HepG2 (cell line): ENCODE measurements around the gene EXTL2. TPM values are rescaled to one million over a fixed set of nuclear protein-coding genes. Genes with fewer than 3 reads are reported as not detected.

Source experiments
- AGO2 ChIP-seq: fragments of 200-400 bp; formaldehyde crosslinking; optimal IDR thresholded peaks from 2 replicates; pipeline ENCODE3; 2017; ENCODE audit warnings: mild to moderate bottlenecking, low read depth, low read length, moderate library complexity
- DMAP1 ChIP-seq: IDR thresholded peaks from 2 replicates; pipeline ENCODE4 v1.6.1; 2016
- HDAC2 ChIP-seq: sonication (generic); formaldehyde crosslinking; IDR thresholded peaks from 2 replicates; pipeline ENCODE4 v1.4.0; 2020; ENCODE audit warnings: missing genetic modification reagents
- MXI1 ChIP-seq: IDR thresholded peaks from 3 replicates; pipeline ENCODE4 v1.6.1; 2012; ENCODE audit warnings: low read depth, low read length, inconsistent platforms, borderline replicate concordance
- NR1H2 ChIP-seq: sonication (generic); formaldehyde crosslinking; IDR thresholded peaks from 2 replicates; pipeline ENCODE4 v1.8.1; 2022; ENCODE audit warnings: low read depth, missing genetic modification reagents, borderline replicate concordance
- POLR2AphosphoS5 ChIP-seq: IDR thresholded peaks from 2 replicates; pipeline ENCODE4 v1.6.1; 2012; ENCODE audit warnings: low read depth, low read length
- RBFOX2 ChIP-seq: fragments of 200-400 bp; formaldehyde crosslinking; IDR thresholded peaks from 2 replicates; pipeline ENCODE4 v1.6.1; 2017; ENCODE audit warnings: low read depth, mild to moderate bottlenecking, low read length
- TBX2 ChIP-seq: sonication (generic); formaldehyde crosslinking; IDR thresholded peaks from 2 replicates; pipeline ENCODE4 v1.5.0; 2020; ENCODE audit warnings: missing genetic modification reagents, mild to moderate bottlenecking, borderline replicate concordance
- WIZ ChIP-seq: sonication (generic); formaldehyde crosslinking; IDR thresholded peaks from 2 replicates; pipeline ENCODE4 v1.5.1; 2020; ENCODE audit warnings: mild to moderate bottlenecking, missing genetic modification reagents
- ZFP36L1 ChIP-seq: sonication (generic); formaldehyde crosslinking; IDR thresholded peaks from 2 replicates; pipeline ENCODE4 v1.8.0; 2022; ENCODE audit warnings: mild to moderate bottlenecking, missing genetic modification reagents, moderate library complexity
- ZNF143 ChIP-seq: sonication (generic); formaldehyde crosslinking; IDR thresholded peaks from 2 replicates; pipeline ENCODE4 v1.4.0; 2020; ENCODE audit warnings: missing genetic modification reagents
- polyA plus RNA-seq, 8 experiments: library from polyadenylated mRNA; depleted of rRNA in 3 of 8; stranded (reverse) in 7 of 8; unstranded in 1 of 8; fragments of >200 nt; fragmentation: Illumina TruSeq in 4 of 8; extraction: Trizol in 4 of 8; gene quantifications; 2 replicates each; pipeline versions ENCODE4 v1.2.1 to v1.2.3, GENCODE V29; 2011 to 2016; ENCODE audit warnings: low read depth in 4 of 8, missing spikeins in 1 of 8, mixed read lengths in 1 of 8; ENCODE audit not compliant: insufficient read depth in 1 of 8
- total RNA-seq, 5 experiments: library from RNA; depleted of rRNA; stranded (reverse); fragments of >200 nt; fragmentation: Illumina TruSeq; extraction: Trizol; gene quantifications; 2 replicates each; pipeline ENCODE4 v1.2.3, GENCODE V29; 2016; ENCODE audit warnings: low read depth in 1 of 5
- TF ChIP-seq, protein P1 (sequence below): fragments of 450-650 bp; IDR thresholded peaks from 2 replicates; pipeline ENCODE4 v1.6.1; 2016
- TF ChIP-seq, protein P2 (sequence below): sonication (generic); formaldehyde crosslinking; conservative IDR thresholded peaks from 2 replicates; pipeline ENCODE4 v1.8.0; 2022; ENCODE audit warnings: missing genetic modification reagents
- TF ChIP-seq, protein P3 (sequence below): sonication (generic); formaldehyde crosslinking; IDR thresholded peaks from 2 replicates; pipeline ENCODE4 v1.8.0; 2022; ENCODE audit warnings: missing genetic modification reagents, mild to moderate bottlenecking, moderate library complexity, borderline replicate concordance
- TF ChIP-seq, protein P4 (sequence below): sonication (generic); formaldehyde crosslinking; IDR thresholded peaks from 2 replicates; pipeline ENCODE4 v1.4.0; 2020; ENCODE audit warnings: missing genetic modification reagents
- TF ChIP-seq, protein P5 (sequence below): sonication (generic); formaldehyde crosslinking; IDR thresholded peaks from 2 replicates; pipeline ENCODE4 v1.4.0; 2020; ENCODE audit warnings: missing genetic modification reagents, mild to moderate bottlenecking, borderline replicate concordance

EXTL2 gene
- total and polyA plus RNA-seq, 2 of the 13 experiments (the other 11 are each of a cell fraction or from before 2014, with no cell fraction given), result 22.0 to 23.5 TPM

DNA sequence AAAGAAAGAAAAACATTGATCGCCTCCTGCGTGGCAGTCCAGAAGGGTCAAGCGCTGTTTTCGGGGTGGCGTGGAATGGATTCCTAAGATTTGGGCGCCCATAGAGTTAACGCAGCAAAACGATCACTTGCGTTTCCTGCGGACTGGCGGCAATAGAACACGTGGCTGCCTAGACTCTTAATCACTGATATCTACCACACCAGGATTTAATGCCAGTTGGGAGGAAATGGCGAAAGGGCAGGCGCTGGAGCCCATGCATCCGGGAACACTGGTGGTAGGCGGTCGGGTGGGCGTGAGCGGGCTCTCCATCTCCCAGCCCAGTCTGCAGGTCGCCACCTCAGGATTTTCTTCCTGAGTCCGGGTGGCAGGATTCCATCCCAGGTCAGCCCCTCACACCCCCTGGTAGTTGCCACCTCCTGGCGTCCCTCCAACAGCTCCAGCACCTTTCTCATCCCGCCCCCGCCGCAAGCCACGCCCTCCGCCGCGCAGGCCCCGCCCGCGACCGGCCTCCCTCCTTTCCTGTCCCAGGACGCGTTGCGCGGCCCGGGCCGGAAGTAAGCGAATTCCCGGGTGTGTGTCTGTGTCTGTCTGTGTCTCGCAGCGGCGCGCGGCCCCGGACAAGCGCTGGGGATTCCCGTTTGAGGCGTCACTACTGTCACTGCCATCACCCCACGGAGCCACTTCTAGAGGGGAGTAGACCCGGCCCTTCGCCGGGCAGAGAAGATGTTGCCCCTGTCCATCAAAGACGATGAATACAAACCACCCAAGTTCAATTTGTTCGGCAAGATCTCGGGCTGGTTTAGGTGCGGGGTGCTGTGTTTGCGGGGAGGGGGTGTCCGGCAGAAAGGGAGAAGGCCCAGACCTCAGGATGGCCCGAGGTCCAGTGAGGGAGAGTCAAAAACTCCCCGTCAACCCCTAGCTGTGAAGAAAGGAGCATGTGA, 1.2 kb upstream of the EXTL2 start, which contains the start of gene SLC30A7 (continued):
- TF ChIP-seq, protein P1, sequence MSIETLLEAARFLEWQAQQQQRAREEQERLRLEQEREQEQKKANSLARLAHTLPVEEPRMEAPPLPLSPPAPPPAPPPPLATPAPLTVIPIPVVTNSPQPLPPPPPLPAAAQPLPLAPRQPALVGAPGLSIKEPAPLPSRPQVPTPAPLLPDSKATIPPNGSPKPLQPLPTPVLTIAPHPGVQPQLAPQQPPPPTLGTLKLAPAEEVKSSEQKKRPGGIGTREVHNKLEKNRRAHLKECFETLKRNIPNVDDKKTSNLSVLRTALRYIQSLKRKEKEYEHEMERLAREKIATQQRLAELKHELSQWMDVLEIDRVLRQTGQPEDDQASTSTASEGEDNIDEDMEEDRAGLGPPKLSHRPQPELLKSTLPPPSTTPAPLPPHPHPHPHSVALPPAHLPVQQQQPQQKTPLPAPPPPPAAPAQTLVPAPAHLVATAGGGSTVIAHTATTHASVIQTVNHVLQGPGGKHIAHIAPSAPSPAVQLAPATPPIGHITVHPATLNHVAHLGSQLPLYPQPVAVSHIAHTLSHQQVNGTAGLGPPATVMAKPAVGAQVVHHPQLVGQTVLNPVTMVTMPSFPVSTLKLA, result peak; percentile 40; the same call in 1 of the 2 replicates
- TF ChIP-seq POLR2AphosphoS5, result peak; percentile 77
- peak; percentile 51 for TF ChIP-seq AGO2
- TF ChIP-seq ZNF143 (CRISPR knock-in tag), result peak; percentile 87
- peak; percentile 73; the same call in 1 of the 3 replicates for TF ChIP-seq MXI1
- TF ChIP-seq, protein P2, sequence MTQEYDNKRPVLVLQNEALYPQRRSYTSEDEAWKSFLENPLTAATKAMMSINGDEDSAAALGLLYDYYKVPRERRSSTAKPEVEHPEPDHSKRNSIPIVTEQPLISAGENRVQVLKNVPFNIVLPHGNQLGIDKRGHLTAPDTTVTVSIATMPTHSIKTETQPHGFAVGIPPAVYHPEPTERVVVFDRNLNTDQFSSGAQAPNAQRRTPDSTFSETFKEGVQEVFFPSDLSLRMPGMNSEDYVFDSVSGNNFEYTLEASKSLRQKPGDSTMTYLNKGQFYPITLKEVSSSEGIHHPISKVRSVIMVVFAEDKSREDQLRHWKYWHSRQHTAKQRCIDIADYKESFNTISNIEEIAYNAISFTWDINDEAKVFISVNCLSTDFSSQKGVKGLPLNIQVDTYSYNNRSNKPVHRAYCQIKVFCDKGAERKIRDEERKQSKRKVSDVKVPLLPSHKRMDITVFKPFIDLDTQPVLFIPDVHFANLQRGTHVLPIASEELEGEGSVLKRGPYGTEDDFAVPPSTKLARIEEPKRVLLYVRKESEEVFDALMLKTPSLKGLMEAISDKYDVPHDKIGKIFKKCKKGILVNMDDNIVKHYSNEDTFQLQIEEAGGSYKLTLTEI (CRISPR knock-in tag), result no peak
- peak; percentile 89 for TF ChIP-seq RBFOX2
- peak; percentile 79; the same call in 1 of the 2 replicates for TF ChIP-seq WIZ
- TF ChIP-seq TBX2 (CRISPR knock-in tag), result peak; percentile 69
- TF ChIP-seq, protein P3, sequence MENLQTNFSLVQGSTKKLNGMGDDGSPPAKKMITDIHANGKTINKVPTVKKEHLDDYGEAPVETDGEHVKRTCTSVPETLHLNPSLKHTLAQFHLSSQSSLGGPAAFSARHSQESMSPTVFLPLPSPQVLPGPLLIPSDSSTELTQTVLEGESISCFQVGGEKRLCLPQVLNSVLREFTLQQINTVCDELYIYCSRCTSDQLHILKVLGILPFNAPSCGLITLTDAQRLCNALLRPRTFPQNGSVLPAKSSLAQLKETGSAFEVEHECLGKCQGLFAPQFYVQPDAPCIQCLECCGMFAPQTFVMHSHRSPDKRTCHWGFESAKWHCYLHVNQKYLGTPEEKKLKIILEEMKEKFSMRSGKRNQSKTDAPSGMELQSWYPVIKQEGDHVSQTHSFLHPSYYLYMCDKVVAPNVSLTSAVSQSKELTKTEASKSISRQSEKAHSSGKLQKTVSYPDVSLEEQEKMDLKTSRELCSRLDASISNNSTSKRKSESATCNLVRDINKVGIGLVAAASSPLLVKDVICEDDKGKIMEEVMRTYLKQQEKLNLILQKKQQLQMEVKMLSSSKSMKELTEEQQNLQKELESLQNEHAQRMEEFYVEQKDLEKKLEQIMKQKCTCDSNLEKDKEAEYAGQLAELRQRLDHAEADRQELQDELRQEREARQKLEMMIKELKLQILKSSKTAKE (CRISPR knock-in tag), result peak; percentile 44; the same call in 1 of the 2 replicates
- TF ChIP-seq HDAC2 (CRISPR knock-in tag), result 0 out of 2 replicates have a peak, but pooled peaks have one; percentile 23
- TF ChIP-seq, protein P4, sequence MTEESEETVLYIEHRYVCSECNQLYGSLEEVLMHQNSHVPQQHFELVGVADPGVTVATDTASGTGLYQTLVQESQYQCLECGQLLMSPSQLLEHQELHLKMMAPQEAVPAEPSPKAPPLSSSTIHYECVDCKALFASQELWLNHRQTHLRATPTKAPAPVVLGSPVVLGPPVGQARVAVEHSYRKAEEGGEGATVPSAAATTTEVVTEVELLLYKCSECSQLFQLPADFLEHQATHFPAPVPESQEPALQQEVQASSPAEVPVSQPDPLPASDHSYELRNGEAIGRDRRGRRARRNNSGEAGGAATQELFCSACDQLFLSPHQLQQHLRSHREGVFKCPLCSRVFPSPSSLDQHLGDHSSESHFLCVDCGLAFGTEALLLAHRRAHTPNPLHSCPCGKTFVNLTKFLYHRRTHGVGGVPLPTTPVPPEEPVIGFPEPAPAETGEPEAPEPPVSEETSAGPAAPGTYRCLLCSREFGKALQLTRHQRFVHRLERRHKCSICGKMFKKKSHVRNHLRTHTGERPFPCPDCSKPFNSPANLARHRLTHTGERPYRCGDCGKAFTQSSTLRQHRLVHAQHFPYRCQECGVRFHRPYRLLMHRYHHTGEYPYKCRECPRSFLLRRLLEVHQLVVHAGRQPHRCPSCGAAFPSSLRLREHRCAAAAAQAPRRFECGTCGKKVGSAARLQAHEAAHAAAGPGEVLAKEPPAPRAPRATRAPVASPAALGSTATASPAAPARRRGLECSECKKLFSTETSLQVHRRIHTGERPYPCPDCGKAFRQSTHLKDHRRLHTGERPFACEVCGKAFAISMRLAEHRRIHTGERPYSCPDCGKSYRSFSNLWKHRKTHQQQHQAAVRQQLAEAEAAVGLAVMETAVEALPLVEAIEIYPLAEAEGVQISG (CRISPR knock-in tag), result peak; percentile 54
- TF ChIP-seq, protein P5, sequence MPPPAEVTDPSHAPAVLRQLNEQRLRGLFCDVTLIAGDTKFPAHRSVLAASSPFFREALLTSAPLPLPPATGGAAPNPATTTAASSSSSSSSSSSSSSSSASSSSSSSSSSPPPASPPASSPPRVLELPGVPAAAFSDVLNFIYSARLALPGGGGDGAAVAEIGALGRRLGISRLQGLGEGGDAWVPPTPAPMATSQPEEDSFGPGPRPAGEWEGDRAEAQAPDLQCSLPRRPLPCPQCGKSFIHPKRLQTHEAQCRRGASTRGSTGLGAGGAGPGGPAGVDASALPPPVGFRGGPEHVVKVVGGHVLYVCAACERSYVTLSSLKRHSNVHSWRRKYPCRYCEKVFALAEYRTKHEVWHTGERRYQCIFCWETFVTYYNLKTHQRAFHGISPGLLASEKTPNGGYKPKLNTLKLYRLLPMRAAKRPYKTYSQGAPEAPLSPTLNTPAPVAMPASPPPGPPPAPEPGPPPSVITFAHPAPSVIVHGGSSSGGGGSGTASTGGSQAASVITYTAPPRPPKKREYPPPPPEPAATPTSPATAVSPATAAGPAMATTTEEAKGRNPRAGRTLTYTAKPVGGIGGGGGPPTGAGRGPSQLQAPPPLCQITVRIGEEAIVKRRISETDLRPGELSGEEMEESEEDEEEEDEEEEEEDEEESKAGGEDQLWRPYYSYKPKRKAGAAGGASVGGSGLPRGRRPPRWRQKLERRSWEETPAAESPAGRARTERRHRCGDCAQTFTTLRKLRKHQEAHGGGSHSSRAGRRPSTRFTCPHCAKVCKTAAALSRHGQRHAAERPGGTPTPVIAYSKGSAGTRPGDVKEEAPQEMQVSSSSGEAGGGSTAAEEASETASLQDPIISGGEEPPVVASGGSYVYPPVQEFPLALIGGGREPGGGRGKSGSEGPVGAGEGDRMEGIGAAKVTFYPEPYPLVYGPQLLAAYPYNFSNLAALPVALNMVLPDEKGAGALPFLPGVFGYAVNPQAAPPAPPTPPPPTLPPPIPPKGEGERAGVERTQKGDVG (CRISPR knock-in tag), result 0 out of 2 replicates have a peak, but pooled peaks have one; percentile 14
- no peak for TF ChIP-seq NR1H2 (CRISPR knock-in tag)
- TF ChIP-seq ZFP36L1 (CRISPR knock-in tag), result 0 out of 2 replicates have a peak, but pooled peaks have one; percentile 71
- peak; percentile 65; the same call in 1 of the 2 replicates for TF ChIP-seq DMAP1 (CRISPR knock-in tag)
